D721Med (cell line): ENCODE measurements around the gene INPP5K.
"Not testable (repeated sequence)": the region's sequence is repeated elsewhere in the genome, so short reads cannot be mapped to it uniquely, and the experiment has no call there.

Experiments used
- DNase-seq: peaks from one replicate; pipeline ENCODE4 v3.0.0; 2011; ENCODE audit warnings: low spot score; ENCODE audit not compliant: insufficient read length
- FAIRE-seq: peaks from 2 replicates; lab custom pipeline; 2011; peaks lifted over from hg19 to GRCh38; lab: Jason Lieb, UNC
- CTCF ChIP-seq: IDR thresholded peaks from 2 replicates; pipeline ENCODE4 v1.5.1; 2012; ENCODE audit warnings: mild to moderate bottlenecking, control low read depth; ENCODE audit not compliant: insufficient read depth; ENCODE audit errors: missing control alignments

Gene INPP5K

GRCh38 chr17:1455291-1455796 is 61.1 kb downstream of the INPP5K start:
- no peak for DNase-seq
- FAIRE-seq: no peak

GRCh38 chr17:1454541-1454940 is 61.9 kb downstream of the INPP5K start:
- TF ChIP-seq CTCF: no peak
- no peak for FAIRE-seq

More at GRCh38 chr17:1455291-1455796, 61.1 kb downstream of the INPP5K start:
- TF ChIP-seq CTCF: no peak

GRCh38 chr17:1453694-1454093 is 62.7 kb downstream of the INPP5K start:
- not testable (repeated sequence) for FAIRE-seq, DNase-seq

More at GRCh38 chr17:1454541-1454940, 61.9 kb downstream of the INPP5K start:
- no peak for DNase-seq

GRCh38 chr17:1452836-1453235 is 63.6 kb downstream of the INPP5K start:
- FAIRE-seq: no peak
- no peak for TF ChIP-seq CTCF
- DNase-seq: no peak

- not testable (repeated sequence) for DNase-seq, FAIRE-seq
These were observed 66.2 kb downstream of the INPP5K start for GRCh38 chr17:1450261-1450660.

- TF ChIP-seq CTCF: no peak
- FAIRE-seq: no peak
- DNase-seq: no peak
These were observed 66.9 kb downstream of the INPP5K start for GRCh38 chr17:1449412-1449967.

- no peak for FAIRE-seq
- DNase-seq: no peak
- TF ChIP-seq CTCF: no peak
These were observed 69.4 kb downstream of the INPP5K start for GRCh38 chr17:1447052-1447451.

- FAIRE-seq (no peak), DNase-seq (no peak)
- TF ChIP-seq CTCF: no peak
These were observed 70.2 kb downstream of the INPP5K start for GRCh38 chr17:1446201-1446600.

- not testable (repeated sequence) for DNase-seq, FAIRE-seq
These were observed 70.7 kb downstream of the INPP5K start for GRCh38 chr17:1445695-1446094.
